ENCODE data around the gene TNFRSF1B. TPM values are rescaled to one million over a fixed set of nuclear protein-coding genes. Genes with fewer than 3 reads are reported as not detected.

TNFRSF1B gene
- total RNA-seq, 1 donor from 2014 or later = 139 TPM

GRCh38 chr1:12140016-12140415, 26.8 kb upstream of the TNFRSF1B start:
- H3K36me3 ChIP-seq = no peaks in the 10 kb centered on the region
- no peak for TF ChIP-seq CTCF (IDR thresholded peaks at IDR 0.05)
- intact Hi-C loops (cut with DNase I) = no loop called here
- no peaks in the 10 kb centered on the region for H3K27me3 ChIP-seq
- H3K27ac ChIP-seq = no peak overlapping the region
- H3K9me3 ChIP-seq = no peaks in the 10 kb centered on the region
- no peak for DNase-seq (ENCODE audit: low spot score in 2 of 2)
- no peak overlapping the region for H3K4me3 ChIP-seq
- peaks cover 0 to 4% of the 10 kb centered on the region in 2 donors for H3K4me1 ChIP-seq

- H3K4me3 ChIP-seq = no peak overlapping the region
Measured at GRCh38 chr1:12140515-12141162, 26.2 kb upstream of the TNFRSF1B start.

GRCh38 chr1:12141163-12141850, 25.5 kb upstream of the TNFRSF1B start:
- no peak overlapping the region for H3K4me3 ChIP-seq
- no peaks in the 10 kb centered on the region for H3K36me3 ChIP-seq
- no peak for DNase-seq (ENCODE audit: low spot score in 2 of 2)
- no peaks in the 10 kb centered on the region for H3K9me3 ChIP-seq
- no peak for TF ChIP-seq CTCF (IDR thresholded peaks at IDR 0.05)
- no peak overlapping the region for H3K27ac ChIP-seq
- H3K27me3 ChIP-seq = no peaks in the 10 kb centered on the region
- H3K4me1 ChIP-seq = no peaks in the 10 kb centered on the region
- intact Hi-C loops (cut with DNase I) = no loop called here

More at GRCh38 chr1:12140515-12141162, 26.2 kb upstream of the TNFRSF1B start:
- H3K36me3 ChIP-seq = no peaks in the 10 kb centered on the region
- peaks cover 0 to 2% of the 10 kb centered on the region in 2 donors for H3K4me1 ChIP-seq
- H3K9me3 ChIP-seq = no peaks in the 10 kb centered on the region
- H3K27ac ChIP-seq = no peak overlapping the region
- DNase-seq (ENCODE audit: low spot score in 2 of 2) = no peak
- intact Hi-C loops (cut with DNase I) = no loop called here
- no peaks in the 10 kb centered on the region for H3K27me3 ChIP-seq
- TF ChIP-seq CTCF (IDR thresholded peaks at IDR 0.05) = no peak

GRCh38 chr1:12142141-12142823, 24.5 kb upstream of the TNFRSF1B start:
- Histone ChIP-seq H3K4me3 (no peak overlapping the region), H3K36me3 (no peaks in the 10 kb centered on the region), H3K27ac (no peak overlapping the region), H3K4me1 (no peaks in the 10 kb centered on the region), H3K27me3 (no peaks in the 10 kb centered on the region), H3K9me3 (no peaks in the 10 kb centered on the region)
- no peak for DNase-seq (ENCODE audit: low spot score in 2 of 2)
- intact Hi-C loops (cut with DNase I) = no loop called here
- TF ChIP-seq CTCF (IDR thresholded peaks at IDR 0.05) = no peak

- peak in 1 of 2 donors; percentile 73 for DNase-seq (ENCODE audit: low spot score in 2 of 2)
- no peaks in the 10 kb centered on the region for H3K4me1 ChIP-seq
Measured at GRCh38 chr1:12142891-12143630, 23.7 kb upstream of the TNFRSF1B start.

More at GRCh38 chr1:12142891-12143630, 23.7 kb upstream of the TNFRSF1B start:
- H3K36me3 ChIP-seq = no peaks in the 10 kb centered on the region
- TF ChIP-seq CTCF (IDR thresholded peaks at IDR 0.05) = no peak
- H3K27ac ChIP-seq = peak overlapping the region in 1 of 2 donors; percentile 46
- H3K9me3 ChIP-seq = no peaks in the 10 kb centered on the region
- intact Hi-C loops (cut with DNase I) = no loop called here
- H3K4me3 ChIP-seq = no peak overlapping the region
- H3K27me3 ChIP-seq = no peaks in the 10 kb centered on the region

Data from ascending aorta (tissue), 2 donors.